ENCODE results near the gene ITIH1.
"Not testable (repeated sequence)": the region's sequence is repeated elsewhere in the genome, so short reads cannot be mapped to it uniquely, and the experiment has no call there.

Gene ITIH1

DNA sequence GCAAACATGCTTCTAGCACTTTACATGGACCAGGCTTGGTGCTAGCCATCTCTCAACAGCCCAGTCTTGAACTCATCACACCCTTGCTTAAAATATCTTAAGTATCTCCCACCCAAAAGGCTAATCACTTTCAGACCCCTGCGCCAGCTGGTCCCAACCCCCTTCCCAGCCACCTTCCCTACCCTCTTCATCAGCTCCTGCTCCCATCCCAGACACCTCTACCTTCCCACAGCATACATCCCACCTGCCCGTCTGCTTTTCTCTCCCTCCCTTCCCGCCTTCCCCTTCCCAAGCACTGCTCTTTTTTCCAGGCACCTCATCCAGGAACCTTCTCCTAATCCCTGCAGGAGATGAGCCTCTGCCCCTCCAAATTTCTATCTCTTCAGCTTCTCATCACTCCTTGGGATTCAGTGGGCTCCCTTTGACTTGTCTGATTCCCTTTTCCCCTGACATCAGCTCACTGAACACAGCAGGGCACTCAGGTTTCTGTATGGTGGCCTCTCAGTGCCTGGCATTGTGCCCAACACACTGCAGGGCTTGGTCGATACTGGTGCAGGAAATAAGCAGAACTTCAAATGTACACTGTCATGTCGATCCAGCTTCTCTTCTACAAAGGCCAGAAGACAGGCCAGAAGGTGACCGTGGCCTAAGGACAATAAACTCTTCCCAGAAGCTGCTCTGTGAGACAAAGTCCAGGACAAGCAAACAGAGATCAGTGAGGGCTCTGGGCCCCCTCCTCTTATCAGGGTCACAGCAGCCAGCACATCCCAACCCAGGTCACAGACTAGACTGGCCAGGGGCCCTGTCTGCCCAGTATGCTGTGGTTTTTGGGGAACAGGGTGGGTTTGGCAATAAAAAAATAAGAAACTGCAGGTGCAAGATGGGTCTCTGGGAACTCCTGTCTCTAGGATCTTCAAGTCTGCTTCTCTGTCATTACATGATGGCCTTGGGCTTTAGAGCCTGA, 2.2 kb upstream of the ITIH1 start:
- no peak for DNase-seq

DNA sequence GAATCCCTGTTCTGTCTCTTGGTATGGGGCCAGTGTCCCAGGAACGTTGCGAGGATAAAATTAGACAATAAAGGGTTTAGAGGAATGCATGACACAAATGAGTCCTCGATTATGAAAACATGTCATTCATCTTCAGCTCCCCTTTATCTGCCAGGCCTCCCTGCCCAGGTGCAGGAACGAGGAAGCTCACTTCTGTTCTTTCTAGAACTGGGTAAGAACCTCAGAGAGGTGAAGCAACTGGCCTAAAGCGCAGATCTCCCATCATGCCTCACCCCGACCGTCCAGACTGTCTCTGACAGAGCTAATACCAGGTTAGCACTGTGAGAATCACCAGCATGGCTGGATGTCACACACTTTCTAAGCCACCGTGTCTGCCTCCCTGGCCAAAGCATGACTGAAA, 1.5 kb upstream of the ITIH1 start:
- no peak for DNase-seq

DNA sequence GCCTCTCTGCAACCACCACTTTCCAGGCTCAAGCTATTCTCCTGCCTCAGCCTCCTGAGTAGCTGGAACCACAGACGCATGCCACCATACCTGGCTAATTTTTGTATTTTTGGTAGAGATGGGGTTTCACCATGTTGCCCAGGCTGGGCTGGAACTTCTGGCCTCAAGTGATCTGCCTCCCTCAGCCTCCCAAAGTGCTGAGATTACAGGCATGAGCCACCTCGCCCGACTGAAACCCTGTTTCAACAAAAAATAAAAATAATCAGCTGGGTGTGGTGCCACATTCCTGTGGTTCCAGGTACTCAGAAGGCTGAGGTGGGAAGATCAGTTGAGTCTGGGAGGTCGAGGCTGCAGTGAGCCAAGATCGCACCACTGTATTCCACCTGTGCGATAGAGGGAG, 913 bp upstream of the ITIH1 start:
- DNase-seq = not testable (repeated sequence)

DNA sequence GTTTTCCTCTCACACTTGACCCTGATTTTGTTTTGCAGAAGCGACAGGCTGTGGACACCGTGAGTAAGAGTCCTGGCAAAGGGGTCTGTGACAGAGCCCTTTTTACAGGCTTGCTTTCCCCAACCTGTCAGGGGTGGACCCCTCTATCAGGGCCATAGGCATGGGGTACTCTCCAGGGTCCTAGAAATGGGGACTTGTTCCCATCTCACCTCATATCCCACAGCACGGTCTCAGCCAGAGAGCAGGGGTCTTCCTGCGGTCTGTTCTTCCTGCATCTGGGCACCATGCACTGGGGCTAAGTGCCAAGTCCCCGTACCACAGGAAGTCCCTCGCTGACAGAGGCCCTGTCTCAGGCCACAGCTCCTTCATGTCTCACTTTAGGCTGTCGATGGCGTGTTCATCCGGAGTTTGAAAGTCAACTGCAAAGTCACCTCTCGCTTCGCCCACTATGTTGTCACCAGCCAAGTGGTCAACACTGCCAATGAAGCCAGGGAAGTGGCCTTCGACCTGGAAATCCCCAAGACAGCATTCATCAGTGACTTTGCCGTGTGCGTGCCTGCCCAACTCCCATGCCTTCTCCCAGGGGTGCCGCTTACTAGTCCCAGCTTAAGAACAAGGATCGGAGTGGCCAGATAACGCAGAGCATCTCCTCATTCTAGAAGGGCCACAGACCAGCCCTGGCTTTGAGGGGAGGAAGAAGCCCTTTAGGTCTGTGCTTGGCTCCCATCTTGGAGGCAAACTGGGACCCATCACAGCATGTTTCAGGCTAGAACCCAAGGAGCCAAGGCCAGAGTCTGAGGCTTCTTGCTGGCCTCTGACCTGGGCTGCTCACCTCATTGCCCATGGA, 783 bp downstream of the ITIH1 start:
- no peak for DNase-seq

DNA sequence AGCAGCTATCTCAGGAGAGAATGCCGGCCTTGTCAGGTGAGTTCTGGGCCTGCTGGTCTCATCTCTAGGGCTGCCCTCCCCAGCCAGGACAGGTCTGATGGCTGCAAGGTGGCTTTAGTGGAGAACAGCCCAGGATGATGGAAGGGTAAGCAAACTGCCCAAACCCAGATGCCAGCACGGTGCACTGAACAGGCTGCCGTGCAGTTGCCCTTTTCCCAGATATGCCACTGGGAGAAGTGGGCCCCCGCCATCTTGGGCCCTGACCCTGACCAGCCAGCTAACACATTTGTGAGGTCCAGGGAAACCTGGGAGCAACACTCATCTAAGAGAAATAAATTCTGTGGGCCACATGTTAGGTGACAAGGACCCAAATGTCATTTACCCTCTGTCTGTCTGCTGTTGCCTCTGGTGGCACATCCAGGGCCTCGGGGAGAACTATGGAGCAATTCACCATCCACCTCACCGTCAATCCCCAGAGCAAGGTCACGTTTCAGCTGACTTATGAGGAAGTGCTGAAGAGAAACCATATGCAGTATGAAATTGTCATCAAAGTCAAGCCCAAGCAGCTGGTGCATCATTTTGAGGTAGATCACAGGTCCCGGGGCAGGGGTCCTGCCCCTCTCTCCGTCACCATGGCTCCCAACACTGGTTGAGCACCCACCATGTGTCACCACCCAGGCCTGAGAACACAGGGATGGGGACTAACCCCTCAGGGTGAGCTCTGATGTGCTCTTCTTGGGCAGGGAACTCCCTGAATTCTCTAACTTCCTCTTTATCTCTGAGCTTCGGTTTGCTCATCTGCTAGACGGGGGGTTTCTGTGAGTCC, 1.8 kb downstream of the ITIH1 start:
- no peak for DNase-seq

DNA sequence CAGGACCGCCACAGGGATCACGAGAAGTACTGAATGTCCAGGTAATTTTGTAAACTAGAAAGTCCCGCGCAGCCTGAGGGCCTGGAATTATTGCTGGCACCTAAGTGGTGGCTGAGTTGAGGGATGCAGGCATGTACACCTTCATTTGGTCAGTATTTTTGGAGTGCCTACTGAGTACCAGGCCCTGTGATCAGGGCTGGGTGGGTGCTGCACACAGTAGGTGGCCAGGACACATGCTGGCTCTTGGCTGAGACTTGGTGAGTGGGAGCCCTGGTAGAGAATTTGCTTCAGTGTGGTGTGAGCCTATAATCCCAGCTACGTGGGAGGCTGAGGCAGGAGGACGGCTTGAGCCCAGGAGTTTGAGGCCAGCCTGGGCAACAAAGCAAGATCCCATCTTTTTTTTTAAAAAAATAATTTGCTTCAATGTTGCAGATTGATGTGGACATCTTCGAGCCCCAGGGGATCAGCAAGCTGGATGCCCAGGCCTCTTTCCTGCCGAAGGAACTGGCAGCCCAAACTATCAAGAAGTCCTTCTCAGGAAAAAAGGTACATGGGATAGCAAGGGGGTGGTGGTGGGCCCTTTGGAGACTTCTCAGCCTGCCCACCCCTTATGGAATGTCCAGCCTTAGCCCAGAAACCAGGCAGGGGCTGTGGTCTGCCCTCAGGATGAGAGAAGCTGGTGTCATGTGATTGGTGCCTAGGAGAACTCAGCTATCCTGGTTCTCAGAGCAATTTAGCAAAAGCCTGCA, 2.6 kb downstream of the ITIH1 start:
- DNase-seq = no peak

DNA sequence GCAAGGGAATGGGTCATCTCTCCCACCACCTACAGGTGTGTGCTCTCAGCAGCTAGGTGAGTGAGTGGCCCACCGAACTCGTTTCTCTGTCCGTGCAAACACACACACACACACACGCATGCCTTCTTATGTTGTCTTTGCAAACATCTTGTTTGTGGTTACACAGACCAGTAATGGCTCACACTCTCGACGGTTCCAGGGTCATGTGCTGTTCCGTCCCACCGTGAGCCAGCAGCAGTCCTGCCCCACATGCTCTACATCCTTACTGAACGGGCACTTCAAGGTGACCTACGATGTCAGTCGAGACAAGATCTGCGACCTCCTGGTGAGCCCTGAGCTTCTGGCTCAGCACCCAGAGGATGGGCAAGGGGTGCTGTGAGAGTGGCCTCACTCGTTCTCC, 4.3 kb downstream of the ITIH1 start:
- DNase-seq = no peak

DNA sequence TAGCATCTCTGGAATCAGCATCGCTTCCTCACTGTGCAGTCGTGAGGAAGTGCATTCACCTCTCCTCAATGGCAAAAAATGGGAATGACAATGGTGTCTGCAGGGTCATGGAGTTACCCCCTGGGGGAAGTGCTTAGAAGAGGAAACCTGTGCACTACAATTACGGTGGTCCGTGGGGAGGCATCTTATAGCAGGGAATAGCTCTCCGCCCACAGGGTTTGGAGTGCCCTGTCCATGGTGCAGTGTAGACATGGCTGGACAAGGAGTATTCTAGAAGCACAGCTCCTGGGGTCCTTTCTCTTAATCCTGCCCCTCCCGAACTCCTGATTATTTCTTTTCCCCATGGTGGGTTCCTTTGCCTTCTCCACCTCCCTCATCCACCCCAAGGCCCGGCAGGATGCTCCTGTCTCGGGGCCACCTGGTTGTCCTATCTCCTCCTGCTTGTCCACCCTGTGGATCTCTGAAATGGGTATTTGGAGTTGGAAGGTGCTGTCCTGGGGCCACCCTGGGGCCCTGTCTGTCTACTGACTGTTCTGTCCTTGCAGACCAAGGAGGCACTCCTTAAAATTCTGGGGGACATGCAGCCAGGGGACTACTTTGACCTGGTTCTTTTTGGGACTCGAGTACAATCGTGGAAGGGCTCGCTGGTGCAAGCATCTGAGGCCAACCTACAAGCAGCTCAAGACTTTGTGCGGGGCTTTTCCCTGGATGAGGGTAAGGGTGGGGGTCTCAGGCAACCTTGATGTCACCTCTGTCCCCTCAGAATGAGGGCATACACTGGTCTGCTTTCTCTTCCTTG, 5.2 kb downstream of the ITIH1 start:
- no peak for DNase-seq

DNA sequence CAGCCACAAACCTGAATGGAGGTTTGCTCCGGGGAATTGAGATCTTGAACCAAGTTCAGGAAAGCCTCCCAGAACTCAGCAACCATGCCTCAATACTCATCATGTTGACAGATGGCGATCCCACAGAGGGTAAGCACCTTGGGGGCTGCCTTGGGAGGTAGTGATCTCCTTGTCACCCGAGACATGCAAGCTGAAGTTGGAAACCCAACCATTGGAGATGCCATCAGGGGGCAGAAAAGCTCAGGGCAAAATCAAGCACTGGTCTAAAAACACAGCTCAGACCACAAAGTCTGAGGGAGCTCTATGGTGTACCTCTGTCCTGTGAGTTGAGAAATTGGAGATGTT, 5.8 kb downstream of the ITIH1 start:
- DNase-seq = no peak

DNA sequence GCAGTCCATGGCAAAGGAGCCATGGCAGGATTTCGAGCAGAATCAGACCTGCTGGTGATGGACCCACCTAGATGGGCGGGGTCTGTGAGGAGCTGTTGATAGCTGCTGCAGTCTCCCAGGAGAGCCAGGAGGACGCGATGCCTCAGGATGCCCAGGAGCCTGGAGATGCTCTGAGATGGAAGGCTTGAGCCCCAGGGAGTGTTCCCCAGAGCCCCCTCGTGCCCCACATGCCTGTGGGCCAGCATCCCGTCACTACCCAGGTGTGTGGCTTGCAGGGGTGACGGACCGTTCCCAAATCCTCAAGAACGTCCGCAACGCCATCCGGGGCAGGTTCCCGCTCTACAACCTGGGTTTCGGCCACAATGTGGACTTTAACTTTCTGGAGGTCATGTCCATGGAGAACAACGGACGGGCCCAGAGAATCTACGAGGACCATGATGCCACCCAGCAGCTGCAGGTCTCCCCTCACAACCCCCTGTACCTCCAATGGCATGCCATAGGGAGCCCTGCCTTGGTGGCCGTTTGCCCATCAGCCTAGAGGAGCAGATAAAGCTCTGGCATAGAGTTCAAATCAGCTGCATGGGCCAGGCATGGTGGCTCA, 6.7 kb downstream of the ITIH1 start:
- DNase-seq = no peak

DNA sequence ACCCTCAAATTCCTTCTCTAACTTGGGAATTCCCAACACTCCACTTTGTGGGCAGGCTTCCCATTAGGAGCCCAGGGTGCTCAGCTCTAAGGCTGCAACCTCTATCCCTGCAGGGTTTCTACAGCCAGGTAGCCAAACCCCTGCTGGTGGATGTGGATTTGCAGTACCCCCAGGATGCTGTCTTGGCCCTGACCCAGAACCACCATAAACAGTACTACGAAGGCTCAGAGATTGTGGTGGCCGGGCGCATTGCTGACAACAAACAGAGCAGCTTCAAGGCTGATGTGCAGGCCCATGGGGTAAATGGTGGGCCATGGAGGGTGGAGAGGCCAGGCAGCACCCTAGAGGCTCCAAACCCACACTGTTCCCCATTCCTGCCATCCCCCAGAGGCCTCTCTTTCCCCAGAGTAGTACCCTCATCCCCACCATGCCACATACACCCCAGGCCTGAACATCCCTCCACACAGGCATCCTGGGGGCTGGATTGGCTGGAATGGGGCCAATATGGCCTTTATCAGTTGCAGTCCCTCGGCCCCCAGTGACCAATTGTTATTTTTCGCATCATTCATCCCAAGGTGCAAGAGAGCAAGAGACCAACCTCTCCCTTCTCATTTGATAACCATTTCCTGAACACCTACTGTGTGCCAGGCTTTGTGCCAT, 7.7 kb downstream of the ITIH1 start:
- DNase-seq = no peak

DNA sequence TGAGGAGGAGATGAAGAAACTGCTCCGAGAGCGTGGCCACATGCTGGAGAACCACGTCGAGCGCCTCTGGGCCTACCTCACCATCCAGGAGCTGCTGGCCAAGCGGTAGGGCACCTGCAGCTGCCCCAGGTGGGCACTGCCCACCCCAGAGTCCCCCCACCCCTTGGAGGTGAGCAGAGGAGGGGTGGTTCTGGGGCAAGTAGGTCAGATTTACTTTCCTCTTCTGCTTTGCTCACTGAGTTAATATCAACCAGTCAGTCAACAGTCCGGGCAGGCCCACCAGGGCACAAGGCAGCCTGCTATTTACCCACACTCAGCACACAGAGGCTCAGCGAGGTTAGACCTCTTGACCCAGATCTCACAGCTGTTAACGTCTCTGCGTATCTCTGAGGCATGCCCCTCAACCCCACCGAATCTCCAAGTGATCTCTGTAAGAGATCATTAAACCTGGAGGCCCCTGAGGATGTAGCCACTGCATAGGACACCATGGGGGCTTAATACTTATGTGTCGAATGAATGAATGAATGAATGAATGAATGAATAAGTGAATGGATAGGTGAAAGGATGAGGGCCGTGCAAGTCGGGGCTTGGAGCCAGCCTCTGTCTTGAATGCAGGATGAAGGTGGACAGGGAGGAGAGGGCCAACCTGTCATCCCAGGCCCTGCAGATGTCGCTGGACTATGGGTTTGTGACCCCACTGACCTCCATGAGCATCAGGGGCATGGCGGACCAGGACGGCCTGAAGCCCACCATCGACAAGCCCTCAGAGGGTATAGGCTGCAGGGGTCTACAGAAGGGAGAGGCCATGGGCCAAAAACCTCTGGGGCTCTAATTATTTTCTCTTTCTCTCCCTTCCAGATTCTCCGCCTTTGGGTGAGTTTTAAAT, 9.2 kb downstream of the ITIH1 start:
- no peak for DNase-seq

DNA sequence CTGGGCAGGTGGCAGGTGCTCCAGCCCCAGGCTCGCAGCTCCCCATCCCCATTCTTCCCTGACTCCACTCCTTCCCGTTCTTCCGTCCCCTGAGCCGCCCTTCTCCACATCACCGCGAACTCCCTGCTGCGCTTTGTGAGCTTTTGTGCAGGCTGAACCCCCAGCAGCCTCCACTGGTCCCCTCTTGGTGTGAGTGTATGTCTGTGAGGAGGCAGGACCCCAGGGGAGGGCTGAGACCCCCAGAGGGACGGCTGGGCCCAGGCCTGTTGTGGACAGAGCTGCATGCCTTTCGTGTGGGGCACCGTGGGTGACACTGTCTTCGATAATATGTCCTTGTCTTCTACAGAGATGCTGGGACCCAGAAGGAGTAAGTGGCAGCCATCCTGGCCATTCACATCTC, 9.8 kb downstream of the ITIH1 start:
- DNase-seq = no peak

DNA sequence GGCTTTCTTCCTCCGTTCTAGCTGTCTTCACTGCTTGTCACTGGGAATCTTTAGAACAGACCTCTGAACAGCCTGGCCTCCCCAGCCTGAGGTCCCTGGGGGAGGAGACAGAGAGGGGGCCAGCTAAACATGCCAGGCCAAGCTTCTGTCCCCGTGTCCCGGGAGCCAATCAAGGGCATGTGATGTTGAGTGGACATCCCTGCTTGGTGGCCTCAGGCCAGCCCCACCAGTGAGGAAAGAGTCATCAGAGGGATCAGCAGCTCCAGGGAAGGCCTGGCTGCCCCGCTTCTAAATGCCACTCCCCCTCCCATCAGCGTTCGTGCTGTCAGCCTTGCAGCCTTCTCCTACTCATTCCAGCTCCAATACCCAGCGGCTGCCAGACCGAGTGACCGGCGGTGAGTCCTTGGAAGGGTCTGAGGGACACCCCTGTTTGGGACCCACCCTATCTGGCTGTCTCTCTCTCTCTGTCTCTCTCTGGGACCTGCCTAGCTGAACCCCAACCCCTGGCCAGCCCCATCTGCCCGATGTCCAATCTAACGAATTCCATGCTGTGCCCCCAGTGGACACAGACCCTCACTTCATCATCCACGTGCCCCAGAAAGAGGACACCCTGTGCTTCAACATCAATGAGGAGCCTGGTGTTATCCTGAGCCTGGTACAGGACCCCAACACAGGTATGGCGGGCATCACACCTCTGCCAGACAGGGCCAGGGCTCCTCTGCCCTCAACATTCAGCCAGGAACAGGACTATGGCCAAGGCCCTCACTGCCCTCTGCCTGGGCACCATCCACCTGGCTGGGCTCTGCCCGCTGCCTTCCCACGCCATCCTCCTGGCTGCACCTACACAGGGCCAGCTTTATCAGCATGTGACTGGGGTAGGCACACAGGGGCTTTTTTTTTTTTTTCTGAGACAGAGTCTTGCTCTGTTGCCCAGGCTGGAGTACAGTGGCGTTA, 10.6 kb downstream of the ITIH1 start:
- DNase-seq = no peak

DNA sequence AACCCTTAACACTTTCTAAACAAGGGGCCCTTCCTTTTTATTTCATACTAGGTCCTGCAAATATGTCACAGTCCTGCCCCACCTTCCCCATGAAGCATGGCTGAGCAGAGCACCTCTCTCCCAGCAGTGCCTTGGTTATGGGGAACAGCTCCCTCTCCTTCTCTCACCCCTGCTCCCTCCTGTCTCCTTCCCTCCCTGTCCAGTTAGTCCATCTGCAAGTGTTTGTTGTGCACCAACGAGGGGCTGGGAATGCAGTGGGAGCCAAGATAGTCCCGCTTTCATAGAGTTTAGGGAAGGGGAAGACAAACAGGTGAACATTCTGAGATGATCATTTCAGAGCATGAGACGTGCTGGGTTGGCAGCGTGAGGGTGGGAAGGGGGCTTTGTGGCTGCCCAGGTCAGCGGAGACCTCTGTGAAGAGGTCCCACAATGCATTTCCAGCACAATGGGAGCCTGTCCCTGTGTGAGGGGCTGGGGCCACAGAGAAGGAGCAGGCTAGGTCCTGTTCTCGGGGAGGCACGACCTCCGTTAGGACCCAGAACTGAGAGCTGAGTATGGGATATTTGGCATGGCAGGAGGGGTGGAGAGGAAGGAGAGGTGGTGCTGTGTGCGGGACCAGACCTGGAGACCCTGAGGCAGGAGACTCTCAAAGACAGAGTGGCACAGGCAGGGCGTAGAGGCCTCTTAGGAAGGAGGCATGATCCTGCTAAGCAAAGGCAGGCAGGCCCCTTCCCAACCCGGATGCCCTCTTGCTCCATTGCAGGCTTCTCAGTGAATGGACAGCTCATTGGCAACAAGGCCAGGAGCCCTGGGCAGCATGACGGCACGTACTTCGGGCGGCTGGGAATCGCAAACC, 11.7 kb downstream of the ITIH1 start:
- no peak for DNase-seq

DNA sequence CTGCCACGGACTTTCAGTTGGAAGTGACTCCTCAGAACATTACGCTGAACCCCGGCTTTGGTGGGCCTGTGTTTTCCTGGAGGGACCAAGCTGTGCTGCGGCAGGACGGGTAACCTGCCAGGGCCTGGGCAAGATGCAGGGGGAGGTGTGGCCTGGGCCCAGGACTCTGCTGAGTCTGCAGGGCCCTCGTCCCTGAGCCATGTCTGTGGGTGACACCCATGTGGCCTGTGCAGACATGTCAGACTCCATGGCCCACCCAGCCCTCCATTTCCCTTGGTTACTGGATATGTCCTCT, 12.3 kb downstream of the ITIH1 start:
- no peak for DNase-seq

DNA sequence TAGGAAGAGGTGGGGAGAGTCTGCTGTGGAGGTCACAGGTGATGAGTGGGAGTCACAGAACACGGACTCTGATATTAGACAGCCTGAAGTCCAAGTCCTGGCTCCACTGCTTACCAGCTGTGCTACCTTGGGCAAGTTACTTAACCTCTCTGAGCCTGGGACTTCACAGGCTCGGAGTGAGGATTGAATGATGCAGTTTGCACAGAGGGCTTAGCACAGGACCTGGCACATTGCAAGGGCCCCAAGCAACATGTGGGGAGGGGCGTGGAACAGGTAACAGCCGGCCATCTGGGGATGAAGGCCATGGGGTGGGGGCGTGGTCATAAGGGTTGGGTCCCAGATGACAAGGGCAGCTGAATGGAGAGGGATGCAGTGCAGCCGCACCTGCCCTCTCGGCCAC, 12.9 kb downstream of the ITIH1 start:
- no peak for DNase-seq

DNA sequence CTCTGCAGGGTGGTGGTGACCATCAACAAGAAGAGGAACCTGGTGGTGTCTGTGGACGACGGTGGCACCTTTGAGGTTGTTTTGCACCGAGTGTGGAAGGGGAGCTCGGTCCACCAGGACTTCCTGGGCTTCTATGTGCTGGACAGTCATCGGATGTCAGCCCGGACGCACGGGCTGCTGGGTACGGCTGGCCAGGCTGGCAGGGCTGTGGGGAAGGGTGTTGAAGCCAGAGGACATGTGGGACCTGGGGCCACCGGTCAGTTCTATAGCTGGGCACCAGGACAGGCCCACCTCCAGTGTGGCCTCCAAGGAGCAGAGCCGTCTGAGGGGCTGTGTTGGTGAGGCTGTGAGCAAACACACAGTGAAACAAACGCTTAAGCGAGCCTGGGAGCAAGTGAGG, 13.3 kb downstream of the ITIH1 start:
- no peak for DNase-seq
